MCF 10A (cell line): Measurements from ENCODE around the gene MED14. TPM values are rescaled to one million over a fixed set of nuclear protein-coding genes. Genes with fewer than 3 reads are reported as not detected.

Source experiments
- BruUV-seq: library from RNA; stranded (reverse); fragments of 400-500 nt; replicated peaks from 2 replicates; lab custom pipeline; 2021; lab: Mats Ljungman, UMichigan
- CTCF ChIA-PET: fragments of 300-600 bp; sonication (Branson Sonifier 250); formaldehyde crosslinking; extraction: SDS; loops from one replicate; lab custom pipeline; 2021; ENCODE audit warnings: antibody characterized with exemption, inconsistent platforms; lab: Yijun Ruan, JAX
- POLR2A ChIA-PET: fragments of 300-600, 350-650 bp; sonication (Branson Sonifier 250); formaldehyde crosslinking; extraction: SDS; loops from one replicate; lab custom pipeline; 2020; ENCODE audit warnings: antibody characterized with exemption, inconsistent platforms; lab: Yijun Ruan, JAX
- DNase-seq: peaks from one replicate; pipeline ENCODE4 v3.0.0-alpha.2; 2018; ENCODE audit not compliant: unreplicated experiment
- H3K27ac Mint-ChIP-seq: one replicate; pipeline ENCODE4 v1.8.0; 2022; ENCODE audit warnings: mild to moderate bottlenecking, low read depth, mixed read lengths; ENCODE audit not compliant: unreplicated experiment
- H3K27me3 Mint-ChIP-seq: one replicate; pipeline ENCODE4 v1.8.0; 2022; ENCODE audit warnings: mixed read lengths; ENCODE audit not compliant: insufficient read depth, unreplicated experiment
- H3K36me3 Mint-ChIP-seq: one replicate; pipeline ENCODE4 v1.8.0; 2022; ENCODE audit warnings: mild to moderate bottlenecking, moderate library complexity, mixed read lengths; ENCODE audit not compliant: insufficient read depth, unreplicated experiment
- H3K4me1 Mint-ChIP-seq: one replicate; pipeline ENCODE4 v1.8.0; 2022; ENCODE audit warnings: mixed read lengths; ENCODE audit not compliant: insufficient read depth, unreplicated experiment
- H3K4me3 Mint-ChIP-seq: one replicate; pipeline ENCODE4 v1.8.0; 2022; ENCODE audit warnings: mild to moderate bottlenecking, moderate library complexity, mixed read lengths; ENCODE audit not compliant: unreplicated experiment
- H3K9me3 Mint-ChIP-seq: one replicate; pipeline ENCODE4 v1.8.0; 2022; ENCODE audit warnings: mixed read lengths; ENCODE audit not compliant: unreplicated experiment
- intact Hi-C: fragments of 100-400 bp; cut with micrococcal nuclease; formaldehyde crosslinking; loops from 2 replicates; pipeline ENCODE4 v1.14.1; 2022
- total RNA-seq: library from RNA; stranded (reverse); gene quantifications from 2 replicates; pipeline ENCODE4 v1.2.3, GENCODE V29; 2022
- TF ChIP-seq, protein P1 (sequence below): fragments of 200-600 bp; IDR thresholded peaks from one replicate; pipeline ENCODE4 v1.8.0; 2022; ENCODE audit warnings: antibody characterized with exemption, mild to moderate bottlenecking; ENCODE audit not compliant: unreplicated experiment

The MED14 gene
- total RNA-seq, 1 experiment from 2014 or later, result 36.4 TPM

DNA sequence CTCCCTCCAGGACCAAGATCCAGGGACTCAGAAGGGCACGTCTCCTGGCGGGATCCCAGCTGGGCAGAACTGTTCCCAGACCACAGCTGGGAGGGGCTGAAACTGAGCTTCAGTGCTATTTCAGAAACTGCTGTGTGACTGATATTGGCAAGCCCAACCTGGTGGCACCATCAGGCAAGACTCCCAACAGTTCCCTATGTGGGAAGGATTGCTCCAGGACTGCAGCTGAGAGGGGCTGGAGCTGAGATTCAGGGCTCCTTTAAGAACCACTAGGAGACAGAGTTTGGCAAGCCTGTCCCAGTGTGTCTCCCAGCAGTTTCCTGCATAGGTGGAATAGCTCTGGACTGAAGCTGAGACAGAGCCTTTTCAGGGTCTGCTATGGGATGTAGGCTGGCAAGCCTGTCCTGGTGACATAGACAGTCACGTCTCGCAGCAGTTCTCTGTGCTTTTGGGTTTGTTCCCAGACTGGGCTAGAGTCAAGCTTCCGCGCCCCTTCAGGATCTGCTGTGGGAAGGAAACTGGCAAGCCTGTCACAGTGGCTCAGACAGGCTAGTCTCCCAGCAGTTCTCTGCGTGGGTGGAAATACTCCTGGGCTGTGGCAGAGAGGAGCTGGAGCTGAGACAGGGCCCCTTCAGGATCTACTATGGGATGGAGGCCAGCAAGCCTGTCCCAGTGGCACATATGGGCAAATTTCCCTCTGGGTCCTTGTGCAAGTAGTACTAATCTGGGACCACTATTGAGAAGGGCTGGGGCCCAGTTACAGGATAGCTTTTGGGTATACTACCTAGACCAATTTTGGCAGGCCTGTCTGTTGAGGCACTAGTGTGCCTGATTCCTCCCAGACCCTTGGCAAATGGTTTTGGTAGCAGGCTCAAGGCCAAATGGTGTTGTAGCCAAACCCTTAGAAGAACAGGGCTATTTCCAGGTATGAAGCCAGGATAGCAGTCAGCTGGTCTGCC lies 20.2 kb upstream of the MED14 start:
- no peak overlapping the region for H3K4me3 Mint-ChIP-seq
- no TSS peak for BruUV-seq

DNA sequence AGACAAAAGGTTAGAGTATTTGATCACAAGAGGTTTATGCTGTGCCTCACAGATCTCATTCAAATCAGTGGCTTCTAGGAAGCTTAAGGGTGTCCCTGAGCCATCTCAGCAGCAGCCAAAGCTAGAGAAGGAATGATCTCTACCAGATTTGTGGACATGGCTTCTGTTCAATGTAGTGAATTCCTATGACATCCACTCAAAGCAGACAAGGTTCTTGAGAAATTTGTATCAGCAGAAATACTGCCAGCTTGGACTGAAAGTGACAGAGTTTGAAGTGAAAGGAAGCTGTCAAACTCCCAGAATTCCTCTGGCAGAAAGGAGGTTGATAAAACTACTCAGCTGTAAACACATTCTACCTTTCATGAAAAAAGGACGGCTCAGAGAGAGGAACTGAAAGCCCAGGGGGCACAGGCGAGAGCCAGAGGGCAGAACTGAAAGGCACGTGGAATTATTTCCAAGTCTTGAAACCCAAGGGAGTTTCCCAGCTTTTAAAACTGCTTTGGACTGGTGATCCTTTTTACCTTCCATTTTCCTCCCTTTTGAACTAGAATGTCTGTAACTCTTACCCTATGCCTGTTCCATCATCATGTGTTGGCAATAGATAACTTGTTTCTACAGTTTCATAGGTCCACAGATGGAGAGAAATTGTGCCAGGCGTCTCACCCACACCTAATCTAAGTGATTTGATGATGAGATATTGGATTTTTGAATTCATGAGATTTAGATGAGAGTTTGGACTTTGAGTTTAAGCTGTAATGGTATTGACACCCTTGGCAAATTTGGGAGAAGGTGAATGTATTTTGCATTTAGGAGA lies 14.5 kb upstream of the MED14 start:
- DNase-seq, result no peak
- no peak overlapping the region for H3K4me3 Mint-ChIP-seq
- peaks cover 7% of the 10 kb centered on the region for H3K9me3 Mint-ChIP-seq
- TF ChIP-seq, protein P1, sequence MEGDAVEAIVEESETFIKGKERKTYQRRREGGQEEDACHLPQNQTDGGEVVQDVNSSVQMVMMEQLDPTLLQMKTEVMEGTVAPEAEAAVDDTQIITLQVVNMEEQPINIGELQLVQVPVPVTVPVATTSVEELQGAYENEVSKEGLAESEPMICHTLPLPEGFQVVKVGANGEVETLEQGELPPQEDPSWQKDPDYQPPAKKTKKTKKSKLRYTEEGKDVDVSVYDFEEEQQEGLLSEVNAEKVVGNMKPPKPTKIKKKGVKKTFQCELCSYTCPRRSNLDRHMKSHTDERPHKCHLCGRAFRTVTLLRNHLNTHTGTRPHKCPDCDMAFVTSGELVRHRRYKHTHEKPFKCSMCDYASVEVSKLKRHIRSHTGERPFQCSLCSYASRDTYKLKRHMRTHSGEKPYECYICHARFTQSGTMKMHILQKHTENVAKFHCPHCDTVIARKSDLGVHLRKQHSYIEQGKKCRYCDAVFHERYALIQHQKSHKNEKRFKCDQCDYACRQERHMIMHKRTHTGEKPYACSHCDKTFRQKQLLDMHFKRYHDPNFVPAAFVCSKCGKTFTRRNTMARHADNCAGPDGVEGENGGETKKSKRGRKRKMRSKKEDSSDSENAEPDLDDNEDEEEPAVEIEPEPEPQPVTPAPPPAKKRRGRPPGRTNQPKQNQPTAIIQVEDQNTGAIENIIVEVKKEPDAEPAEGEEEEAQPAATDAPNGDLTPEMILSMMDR, result no peak
- no peaks in the 10 kb centered on the region for H3K4me1 Mint-ChIP-seq
- intact Hi-C loops, result loop anchor here (10.0 kb wide), 1 partner anchor 365 kb away; no protein-coding TSS in a partner anchor
- no peaks in the 10 kb centered on the region for H3K36me3 Mint-ChIP-seq
- H3K27me3 Mint-ChIP-seq, result peaks cover 100% of the 10 kb centered on the region
- no peak overlapping the region for H3K27ac Mint-ChIP-seq
- no TSS peak for BruUV-seq
- POLR2A ChIA-PET, result no interaction called here
- CTCF ChIA-PET, result interaction anchor here (0.5 to 0.6 kb wide), 2 partner anchors 44 to 1701 kb away, joined by 3 to 6 read pairs; no protein-coding TSS in a partner anchor

More for the DNA sequence above, 20.2 kb upstream of the MED14 start:
- H3K27ac Mint-ChIP-seq, result no peak overlapping the region
- H3K9me3 Mint-ChIP-seq, result peaks cover 6% of the 10 kb centered on the region
- H3K27me3 Mint-ChIP-seq, result peaks cover 88% of the 10 kb centered on the region
- TF ChIP-seq, protein P1, result no peak
- H3K36me3 Mint-ChIP-seq, result peaks cover 6% of the 10 kb centered on the region
- CTCF ChIA-PET, result interaction anchor here (1.5 kb wide), 1 partner anchor 39 kb away, joined by 6 read pairs; no protein-coding TSS in a partner anchor
- no peaks in the 10 kb centered on the region for H3K4me1 Mint-ChIP-seq
- POLR2A ChIA-PET, result no interaction called here
- intact Hi-C loops, result no loop called here
- DNase-seq, result no peak

DNA sequence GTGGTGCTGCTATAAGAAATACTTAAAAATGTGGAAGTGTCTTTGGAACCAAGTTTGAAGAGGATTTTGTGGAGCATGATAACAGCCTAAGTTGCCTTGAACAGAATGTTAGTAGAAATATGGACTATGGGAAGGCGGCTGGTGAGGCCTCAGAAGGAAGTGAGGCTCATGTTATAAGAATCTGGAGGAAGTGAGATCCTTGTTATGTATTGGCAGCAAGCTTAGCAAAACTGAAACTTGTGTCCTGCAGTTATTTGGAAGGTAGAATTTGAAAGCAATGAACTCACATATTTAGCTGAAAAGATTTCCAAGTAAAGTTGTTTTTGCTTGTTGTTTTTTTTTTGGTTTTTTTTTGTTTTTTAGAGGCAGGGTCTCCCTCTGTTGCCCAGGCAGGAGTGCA lies 13.6 kb upstream of the MED14 start:
- H3K4me1 Mint-ChIP-seq, result no peaks in the 10 kb centered on the region

More for the DNA sequence above, 13.6 kb upstream of the MED14 start:
- TF ChIP-seq, protein P1, result no peak
- no peak overlapping the region for H3K27ac Mint-ChIP-seq
- BruUV-seq, result no TSS peak
- intact Hi-C loops, result loop anchor here (10.0 kb wide), 1 partner anchor 366 kb away; no protein-coding TSS in a partner anchor
- ChIA-PET CTCF (interaction anchor here (0.5 kb wide), 1 partner anchor 45 kb away, joined by 6 read pairs; no protein-coding TSS in a partner anchor), POLR2A (no interaction called here)
- no peak for DNase-seq
- peaks cover 7% of the 10 kb centered on the region for H3K9me3 Mint-ChIP-seq
- H3K27me3 Mint-ChIP-seq, result peaks cover 100% of the 10 kb centered on the region
- no peaks in the 10 kb centered on the region for H3K36me3 Mint-ChIP-seq
- no peak overlapping the region for H3K4me3 Mint-ChIP-seq
